ENCODE measurements around the gene SH3TC1. TPM values are rescaled to one million over a fixed set of nuclear protein-coding genes. Genes with fewer than 3 reads are reported as not detected.
A peak's percentile ranks its signal among the peaks of the same experiment; 100 is the strongest.

SH3TC1 gene
- total RNA-seq, 1 donor from 2014 or later = 73.1 TPM

GRCh38 chr4:8251110-8251883 is 52.2 kb downstream of the SH3TC1 start:
- no peaks in the 10 kb centered on the region for H3K27me3 ChIP-seq (ENCODE audit: low read depth)
- no peak for ATAC-seq
- no peak for DNase-seq

GRCh38 chr4:8252301-8253173 is 53.4 kb downstream of the SH3TC1 start:
- H3K36me3 ChIP-seq = no peaks in the 10 kb centered on the region
- H3K27me3 ChIP-seq (ENCODE audit: low read depth) = no peaks in the 10 kb centered on the region
- H3K4me1 ChIP-seq = peaks cover 11% of the 10 kb centered on the region
- no peaks in the 10 kb centered on the region for H3K9me3 ChIP-seq
- no peak overlapping the region for H3K27ac ChIP-seq
- TF ChIP-seq, protein P1, sequence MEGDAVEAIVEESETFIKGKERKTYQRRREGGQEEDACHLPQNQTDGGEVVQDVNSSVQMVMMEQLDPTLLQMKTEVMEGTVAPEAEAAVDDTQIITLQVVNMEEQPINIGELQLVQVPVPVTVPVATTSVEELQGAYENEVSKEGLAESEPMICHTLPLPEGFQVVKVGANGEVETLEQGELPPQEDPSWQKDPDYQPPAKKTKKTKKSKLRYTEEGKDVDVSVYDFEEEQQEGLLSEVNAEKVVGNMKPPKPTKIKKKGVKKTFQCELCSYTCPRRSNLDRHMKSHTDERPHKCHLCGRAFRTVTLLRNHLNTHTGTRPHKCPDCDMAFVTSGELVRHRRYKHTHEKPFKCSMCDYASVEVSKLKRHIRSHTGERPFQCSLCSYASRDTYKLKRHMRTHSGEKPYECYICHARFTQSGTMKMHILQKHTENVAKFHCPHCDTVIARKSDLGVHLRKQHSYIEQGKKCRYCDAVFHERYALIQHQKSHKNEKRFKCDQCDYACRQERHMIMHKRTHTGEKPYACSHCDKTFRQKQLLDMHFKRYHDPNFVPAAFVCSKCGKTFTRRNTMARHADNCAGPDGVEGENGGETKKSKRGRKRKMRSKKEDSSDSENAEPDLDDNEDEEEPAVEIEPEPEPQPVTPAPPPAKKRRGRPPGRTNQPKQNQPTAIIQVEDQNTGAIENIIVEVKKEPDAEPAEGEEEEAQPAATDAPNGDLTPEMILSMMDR (IDR thresholded peaks at IDR 0.05) = no peak
- intact Hi-C loops (cut with DNase I) = no loop called here
- no peak for ATAC-seq
- no peak overlapping the region for H3K4me3 ChIP-seq
- DNase-seq = no peak

More at GRCh38 chr4:8251110-8251883, 52.2 kb downstream of the SH3TC1 start:
- no peaks in the 10 kb centered on the region for H3K36me3 ChIP-seq
- intact Hi-C loops (cut with DNase I) = no loop called here
- H3K27ac ChIP-seq = no peak overlapping the region
- no peaks in the 10 kb centered on the region for H3K9me3 ChIP-seq
- no peak overlapping the region for H3K4me3 ChIP-seq
- peaks cover 22% of the 10 kb centered on the region for H3K4me1 ChIP-seq
- TF ChIP-seq, protein P1 (IDR thresholded peaks at IDR 0.05) = no peak

DNA sequence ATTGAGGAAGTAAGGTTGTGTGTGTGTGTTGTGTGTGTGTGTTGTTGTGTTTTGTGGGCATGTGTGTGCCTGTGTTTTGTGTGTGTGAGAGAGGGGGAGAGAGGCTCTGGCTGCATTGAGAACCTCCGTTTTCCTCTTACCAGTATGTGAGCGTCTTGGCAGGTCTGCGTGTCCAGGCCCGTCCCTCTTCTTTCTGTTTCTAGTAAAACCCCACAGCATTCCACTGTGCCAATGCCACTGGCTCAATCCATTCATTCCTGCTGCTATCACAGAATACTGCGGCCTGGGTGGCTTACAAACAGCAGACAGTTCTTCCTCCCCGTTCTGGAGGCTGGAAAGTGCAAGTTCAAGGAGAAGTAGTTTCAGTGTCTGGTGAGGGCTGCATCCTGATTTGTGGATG is 55.0 kb downstream of the SH3TC1 start:
- no peak for ATAC-seq
- Histone ChIP-seq H3K4me3 (no peak overlapping the region), H3K27me3 (ENCODE audit: low read depth) (no peaks in the 10 kb centered on the region), H3K4me1 (no peaks in the 10 kb centered on the region), H3K36me3 (no peaks in the 10 kb centered on the region), H3K27ac (no peak overlapping the region), H3K9me3 (no peaks in the 10 kb centered on the region)
- no peak for DNase-seq
- intact Hi-C loops (cut with DNase I) = no loop called here
- TF ChIP-seq, protein P1 (IDR thresholded peaks at IDR 0.05) = no peak

GRCh38 chr4:8255698-8256441 is 56.8 kb downstream of the SH3TC1 start:
- DNase-seq = no peak

GRCh38 chr4:8257854-8258253 is 58.8 kb downstream of the SH3TC1 start:
- Histone ChIP-seq H3K27me3 (ENCODE audit: low read depth) (no peaks in the 10 kb centered on the region), H3K4me3 (no peak overlapping the region), H3K27ac (no peak overlapping the region), H3K4me1 (peaks cover 11% of the 10 kb centered on the region), H3K9me3 (no peaks in the 10 kb centered on the region), H3K36me3 (no peaks in the 10 kb centered on the region)
- ATAC-seq (no peak), DNase-seq (no peak)
- TF ChIP-seq, protein P1 (IDR thresholded peaks at IDR 0.05) = no peak
- intact Hi-C loops (cut with DNase I) = no loop called here

More at GRCh38 chr4:8255698-8256441, 56.8 kb downstream of the SH3TC1 start:
- no peaks in the 10 kb centered on the region for H3K36me3 ChIP-seq
- H3K27ac ChIP-seq = no peak overlapping the region
- H3K4me1 ChIP-seq = peaks cover 8% of the 10 kb centered on the region
- intact Hi-C loops (cut with DNase I) = no loop called here
- TF ChIP-seq, protein P1 (IDR thresholded peaks at IDR 0.05) = no peak
- H3K4me3 ChIP-seq = no peak overlapping the region
- ATAC-seq = peak; percentile 12 to 16
- H3K27me3 ChIP-seq (ENCODE audit: low read depth) = no peaks in the 10 kb centered on the region
- H3K9me3 ChIP-seq = no peaks in the 10 kb centered on the region
